IMR-90 (cell line): Measurements from ENCODE around the gene DCDC2B. TPM values are rescaled to one million over a fixed set of nuclear protein-coding genes. Genes with fewer than 3 reads are reported as not detected.

ENCODE experiments used
- ATAC-seq: fragments of 200-7000 bp; cut with Tn5 transposase; 2 replicates; pipeline ENCODE4 v1.9.1; 2020; ENCODE audit warnings: low read depth, mild to moderate bottlenecking, moderate library complexity
- BruUV-seq: library from RNA; stranded (reverse); fragments of 400-500 nt; replicated peaks from 2 replicates; lab custom pipeline; 2021; lab: Mats Ljungman, UMichigan
- CTCF ChIA-PET: fragments of 300-600 bp; formaldehyde crosslinking; extraction: SDS; loops from one replicate; lab custom pipeline; 2021; ENCODE audit warnings: antibody characterized with exemption; lab: Yijun Ruan, JAX
- POLR2A ChIA-PET: fragments of 300-600 bp; sonication (Branson Sonifier 250); formaldehyde crosslinking; loops from one replicate; lab custom pipeline; 2022; ENCODE audit warnings: antibody characterized with exemption; ENCODE audit not compliant: unreplicated experiment; lab: Charles Lee
- DNase-seq: peaks from one replicate; pipeline ENCODE4 v3.0.0; 2013
- H2AFZ ChIP-seq: replicated peaks from 2 replicates; pipeline ENCODE3; 2013; ENCODE audit warnings: low read length, mild to moderate bottlenecking; ENCODE audit not compliant: poor library complexity
- H2AK5ac ChIP-seq: 2 replicates; pipeline ENCODE4 v1.6.1; 2013; ENCODE audit warnings: low read depth, low read length, inconsistent platforms
- H2AK9ac ChIP-seq: replicated peaks from 2 replicates; pipeline ENCODE3; 2013; ENCODE audit warnings: mild to moderate bottlenecking, low read depth, low read length, moderate library complexity; ENCODE audit not compliant: poor library complexity
- H2BK120ac ChIP-seq: 2 replicates; pipeline ENCODE4 v1.6.1; 2013; ENCODE audit warnings: low read depth, low read length, inconsistent platforms
- H2BK15ac ChIP-seq: 3 replicates; pipeline ENCODE4 v1.6.1; 2013; ENCODE audit warnings: low read depth, low read length, inconsistent platforms
- H2BK20ac ChIP-seq: 2 replicates; pipeline ENCODE4 v1.6.1; 2013; ENCODE audit warnings: low read depth, mild to moderate bottlenecking, inconsistent platforms, low read length, moderate library complexity
- H2BK5ac ChIP-seq: 2 replicates; pipeline ENCODE4 v1.6.1; 2013; ENCODE audit warnings: mild to moderate bottlenecking, low read depth, low read length, inconsistent platforms; ENCODE audit not compliant: poor library complexity, severe bottlenecking
- H3K14ac ChIP-seq: replicated peaks from 2 replicates; pipeline ENCODE4 v1.6.1; 2013; ENCODE audit warnings: low read depth, low read length, inconsistent platforms
- H3K18ac ChIP-seq: 2 replicates; pipeline ENCODE4 v1.6.1; 2013; ENCODE audit warnings: low read depth, low read length, control low read depth
- H3K23ac ChIP-seq: 2 replicates; pipeline ENCODE4 v1.6.1; 2013; ENCODE audit warnings: low read depth, low read length, inconsistent platforms
- H3K27ac ChIP-seq: 2 replicates; pipeline ENCODE4 v1.5.1; 2013; ENCODE audit warnings: mild to moderate bottlenecking, control low read depth, low read length; ENCODE audit not compliant: insufficient read depth
- H3K27me3 ChIP-seq: 2 replicates; pipeline ENCODE4 v1.6.1; 2013; ENCODE audit warnings: low read length; ENCODE audit not compliant: control insufficient read depth, insufficient read depth
- H3K36me3 ChIP-seq: 2 replicates; pipeline ENCODE4 v1.6.1; 2013; ENCODE audit warnings: low read length, mixed read lengths; ENCODE audit not compliant: control insufficient read depth, insufficient read depth
- H3K4ac ChIP-seq: 2 replicates; pipeline ENCODE4 v1.6.1; 2013; ENCODE audit warnings: low read depth, low read length, inconsistent platforms
- H3K4me1 ChIP-seq: 2 replicates; pipeline ENCODE4 v1.6.1; 2013; ENCODE audit warnings: low read length, mixed read lengths; ENCODE audit not compliant: control insufficient read depth, insufficient read depth
- H3K4me2 ChIP-seq: 2 replicates; pipeline ENCODE4 v1.6.1; 2013; ENCODE audit warnings: low read depth, mild to moderate bottlenecking, control low read depth, low read length, moderate library complexity
- H3K4me3 ChIP-seq: 2 replicates; pipeline ENCODE4 v1.5.1; 2013; ENCODE audit warnings: low read depth, mild to moderate bottlenecking, control low read depth, low read length, moderate library complexity; ENCODE audit not compliant: insufficient read depth
- H3K56ac ChIP-seq: 2 replicates; pipeline ENCODE4 v1.6.1; 2013; ENCODE audit warnings: low read length, inconsistent platforms; ENCODE audit not compliant: insufficient read depth; ENCODE audit errors: extremely low read depth
- H3K79me1 ChIP-seq, 2 experiments: 2 replicates each; pipeline ENCODE4 v1.6.1; 2013; ENCODE audit warnings: low read length in 2 of 2, inconsistent platforms in 1 of 2, low read depth in 1 of 2
- H3K9ac ChIP-seq: 2 replicates; pipeline ENCODE4 v1.6.1; 2013; ENCODE audit warnings: low read depth, low read length, control low read depth
- H3K9me1 ChIP-seq: 2 replicates; pipeline ENCODE4 v1.6.1; 2013; ENCODE audit warnings: low read length, inconsistent platforms; ENCODE audit not compliant: insufficient read depth
- H3K9me3 ChIP-seq: 2 replicates; pipeline ENCODE4 v1.6.1; 2013; ENCODE audit warnings: low read length; ENCODE audit not compliant: control insufficient read depth, insufficient read depth
- H4K20me1 ChIP-seq: 2 replicates; pipeline ENCODE4 v1.6.1; 2013; ENCODE audit warnings: low read length, inconsistent platforms; ENCODE audit not compliant: insufficient read depth
- H4K5ac ChIP-seq: 2 replicates; pipeline ENCODE4 v1.6.1; 2013; ENCODE audit warnings: mild to moderate bottlenecking, low read depth, low read length, control low read depth
- H4K8ac ChIP-seq, 2 experiments: 2 replicates each; pipeline ENCODE4 v1.6.1; 2013; ENCODE audit warnings: low read depth in 2 of 2, low read length in 2 of 2, control low read depth in 1 of 2, inconsistent platforms in 1 of 2
- H4K91ac ChIP-seq: 2 replicates; pipeline ENCODE4 v1.6.1; 2013; ENCODE audit warnings: low read depth, low read length, inconsistent platforms; ENCODE audit not compliant: insufficient read depth
- BHLHE40 ChIP-seq: fragments of 150-350 bp; IDR thresholded peaks from 2 replicates; pipeline ENCODE4 v1.6.1; 2016; ENCODE audit warnings: mild to moderate bottlenecking, low read depth, low read length
- CEBPB ChIP-seq: IDR thresholded peaks from 2 replicates; pipeline ENCODE4 v1.6.1; 2012; ENCODE audit warnings: low read depth, low read length, improper control_type of control experiment
- MAFK ChIP-seq: IDR thresholded peaks from 2 replicates; pipeline ENCODE4 v1.6.1; 2012; ENCODE audit warnings: low read depth, low read length, improper control_type of control experiment
- NFE2L2 ChIP-seq: fragments of 150-350 bp; IDR thresholded peaks from 2 replicates; pipeline ENCODE4 v1.6.1; 2016; ENCODE audit warnings: low read depth, mild to moderate bottlenecking, low read length
- RFX5 ChIP-seq: IDR thresholded peaks from 2 replicates; pipeline ENCODE4 v1.8.0; 2012; ENCODE audit warnings: low read depth, mild to moderate bottlenecking, low read length, moderate library complexity
- SMC3 ChIP-seq: fragments of 150-350 bp; IDR thresholded peaks from 2 replicates; pipeline ENCODE4 v1.6.1; 2016; ENCODE audit warnings: low read depth, mild to moderate bottlenecking, antibody characterized with exemption, low read length, moderate library complexity
- WGBS, 2 experiments: methylation state at CpG; one replicate each; pipeline versions ENCODE4 v1.1.5 to v1.1.7; 2013; ENCODE audit warnings: missing lambda C conversion rate in 2 of 2; ENCODE audit not compliant: insufficient read length in 1 of 2; ENCODE audit errors: extremely low coverage in 2 of 2; 5-methylcytosine and 5-hydroxymethylcytosine counted together
- dilution Hi-C: fragments of 300-500 bp; cut with HindIII; formaldehyde crosslinking; loops from one replicate; pipeline ENCODE4 v1.14.3; 2018; ENCODE audit warnings: low sequenced_read_pairs; ENCODE audit not compliant: unreplicated experiment
- in situ Hi-C: fragments of 300-500 bp; cut with MboI; formaldehyde crosslinking; loops from 3 replicates; pipeline ENCODE4 v1.14.3; 2019; ENCODE audit warnings: low sequenced_read_pairs, inconsistent platforms, mixed read lengths
- intact Hi-C: fragments of 100-400 bp; cut with micrococcal nuclease; formaldehyde crosslinking; loops from 2 replicates; pipeline ENCODE4 v1.10.0; 2022
- polyA plus RNA-seq, 3 experiments: library from polyadenylated mRNA; depleted of rRNA; stranded (reverse); fragments of >200 nt; gene quantifications; 2 replicates each; pipeline ENCODE4 v1.2.3, GENCODE V29; 2012; ENCODE audit warnings: low replicate concordance in 1 of 3
- total RNA-seq: library from RNA; depleted of rRNA; stranded (reverse); fragments of >200 nt; gene quantifications from 2 replicates; pipeline ENCODE4 v1.2.3, GENCODE V29; 2012
- TF ChIP-seq, protein P1 (sequence below): fragments of 150-350 bp; IDR thresholded peaks from 2 replicates; pipeline ENCODE4 v1.6.1; 2017; ENCODE audit warnings: mild to moderate bottlenecking, antibody characterized with exemption, low read length, low read depth

The DCDC2B gene
- total and polyA plus RNA-seq, 2 of the 4 experiments (the other 2 are of a cell fraction), result not detected

DNA sequence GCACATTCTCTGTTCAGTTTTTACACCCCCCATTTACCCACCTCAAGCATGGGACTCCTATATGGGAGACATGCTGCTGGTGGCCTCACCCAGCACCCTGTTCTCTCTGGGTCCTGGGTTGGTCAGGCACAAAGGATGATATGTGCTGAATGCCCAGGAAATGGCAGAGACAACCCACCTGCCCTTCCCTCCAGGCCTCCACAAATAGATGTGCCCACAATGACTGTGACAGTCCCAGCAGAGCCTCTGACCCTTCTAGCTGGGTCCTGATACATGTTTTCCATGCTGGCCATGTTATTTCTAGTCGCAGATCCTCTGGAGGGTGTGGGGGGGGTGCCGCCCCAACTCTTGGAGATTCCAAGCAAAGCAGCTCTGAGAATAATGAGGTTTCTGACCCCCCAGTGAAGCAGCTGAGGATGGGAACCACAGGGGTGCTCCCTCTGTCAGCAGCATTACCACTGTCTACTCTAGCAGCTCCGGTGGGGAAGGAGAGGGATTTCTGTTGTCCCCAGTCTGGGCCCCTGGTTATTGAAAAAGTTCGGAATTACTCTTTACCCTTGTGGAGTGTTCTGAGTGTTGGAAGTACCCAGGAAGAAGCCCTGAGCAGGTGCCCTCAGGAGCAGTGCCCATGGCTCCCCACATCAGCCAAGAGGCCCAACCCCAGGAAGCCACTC is 9.7 kb upstream of the DCDC2B start (continued):
- no peak for TF ChIP-seq SMC3
- no peak for TF ChIP-seq NFE2L2
- no peak for TF ChIP-seq MAFK
- TF ChIP-seq CEBPB, result no peak

- DNase-seq, result peak; percentile 26
Measured at GRCh38 chr1:32199717-32200072, 9.2 kb upstream of the DCDC2B start.

More at GRCh38 chr1:32199717-32200072, 9.2 kb upstream of the DCDC2B start:
- Histone ChIP-seq H2AK9ac (peak overlapping the region; percentile 92), H4K91ac (no peak overlapping the region; the same call in 1 of the 2 replicates), H3K4ac (peak overlapping the region; percentile 88), H3K9me1 (peaks cover 16% of the 10 kb centered on the region; the same call in 1 of the 2 replicates), H2BK20ac (peak overlapping the region; percentile 2; the same call in 1 of the 2 replicates), H3K18ac (no peak overlapping the region), H3K23ac (0 out of 2 replicates have a peak overlapping the region, but pooled peaks have one; percentile 13), H3K27me3 (no peaks in the 10 kb centered on the region), H3K36me3 (peaks cover 37% of the 10 kb centered on the region), H2AK5ac (peak overlapping the region; percentile 78), H2BK120ac (peak overlapping the region; percentile 81), H3K14ac (peak overlapping the region; percentile 75), H3K4me3 (peak overlapping the region; percentile 63; the same call in 1 of the 2 replicates), H3K56ac (no peak overlapping the region), H3K9ac (peak overlapping the region; percentile 72), H3K4me1 (peaks cover 31% of the 10 kb centered on the region), H2BK15ac (no peak overlapping the region), H3K4me2 (peak overlapping the region; percentile 60), H4K8ac (peak overlapping the region in 1 of 2 experiments; percentile 88; a peak in 1 of 4 replicates), H2BK5ac (peak overlapping the region; percentile 80), H3K9me3 (no peaks in the 10 kb centered on the region), H3K27ac (peak overlapping the region; percentile 78; the same call in 1 of the 2 replicates), H3K79me1 (peaks cover under 1 to 49% of the 10 kb centered on the region in 2 experiments; a peak in 2 of 4 replicates), H2AFZ (peak overlapping the region; percentile 94), H4K5ac (no peak overlapping the region), H4K20me1 (0 out of 2 replicates have a peak, but pooled peaks cover 3% of the 10 kb centered on the region)
- no TSS peak for BruUV-seq
- TF ChIP-seq BHLHE40 (no peak), MAFK (no peak), RFX5 (no peak), SMC3 (no peak), NFE2L2 (no peak)
- TF ChIP-seq, protein P1, sequence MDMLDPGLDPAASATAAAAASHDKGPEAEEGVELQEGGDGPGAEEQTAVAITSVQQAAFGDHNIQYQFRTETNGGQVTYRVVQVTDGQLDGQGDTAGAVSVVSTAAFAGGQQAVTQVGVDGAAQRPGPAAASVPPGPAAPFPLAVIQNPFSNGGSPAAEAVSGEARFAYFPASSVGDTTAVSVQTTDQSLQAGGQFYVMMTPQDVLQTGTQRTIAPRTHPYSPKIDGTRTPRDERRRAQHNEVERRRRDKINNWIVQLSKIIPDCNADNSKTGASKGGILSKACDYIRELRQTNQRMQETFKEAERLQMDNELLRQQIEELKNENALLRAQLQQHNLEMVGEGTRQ, result no peak
- in situ Hi-C loops (no loop called here), dilution Hi-C loops (no loop called here), intact Hi-C loops (no loop called here)
- WGBS, 2 experiments, result 39% methylated on average over 2 of the region's 6 CpGs; no CpG with 5 or more reads in 1 of the 2 experiments
- ChIA-PET POLR2A (interaction anchor here (0.6 kb wide), 1 partner anchor 184 kb away, joined by 3 read pairs; no protein-coding TSS in a partner anchor), CTCF (interaction anchor here (0.6 to 0.9 kb wide), 2 partner anchors 90 to 185 kb away, joined by 3 read pairs; no protein-coding TSS in a partner anchor)
- ATAC-seq, result 0 out of 2 replicates have a peak, but pooled peaks have one; percentile 0
